ENCODE measurements around the gene NIM1K. TPM values are rescaled to one million over a fixed set of nuclear protein-coding genes. Genes with fewer than 3 reads are reported as not detected.

NIM1K gene
- total and polyA plus RNA-seq, 2 of the 13 experiments (the other 11 are each of a cell fraction or from before 2014, with no cell fraction given): 0.04 TPM; not detected in 1

- POLR2A ChIA-PET: no interaction called here
- Histone ChIP-seq H3K79me2 (ENCODE audit: insufficient read depth, low read length) (no peaks in the 10 kb centered on the region), H3K27me3 (ENCODE audit: control insufficient read depth in 1 of 2, insufficient read depth in 2 of 2, low read length in 2 of 2) (no peaks in the 10 kb centered on the region), H3K36me3 (replicated peaks in 1 of 2; ENCODE audit: control insufficient read depth in 1 of 2, insufficient read depth in 2 of 2, low read length in 2 of 2) (peaks cover 4 to 47% of the 10 kb centered on the region in 2 experiments), H3K27ac (ENCODE audit: extremely low read length, insufficient read depth, low read length) (no peak overlapping the region), H3K4me1 (ENCODE audit: insufficient read depth, low read length) (no peaks in the 10 kb centered on the region), H3K4me2 (ENCODE audit: low read depth, low read length) (no peak overlapping the region), H2AFZ (ENCODE audit: low read length) (no peak overlapping the region), H3K4me3 (replicated peaks in 1 of 3; ENCODE audit: insufficient read depth in 1 of 3, low read depth in 2 of 3, low read length in 3 of 3) (no peak overlapping the region), H3K9ac (ENCODE audit: insufficient read depth, low read depth, low read length) (no peak overlapping the region), H4K20me1 (ENCODE audit: insufficient read depth, low read length) (no peaks in the 10 kb centered on the region), H3K9me3 (ENCODE audit: low read length) (no peaks in the 10 kb centered on the region)
- FAIRE-seq (no peak), ATAC-seq (no peak), DNase-seq (ENCODE audit: low spot score) (no peak)
- CTCF ChIA-PET (ENCODE audit: low intra/inter-chr PET ratio, low total read pairs): no interaction called here
- BruUV-seq (replicated peaks): no TSS peak
- intact Hi-C loops (cut with micrococcal nuclease; ENCODE audit: unreplicated experiment) (no loop called here), in situ Hi-C loops (cut with HindIII; ENCODE audit: extremely low pct_ligation_motif_present, low pct_unique_long_range_greater_than_20kb) (no loop called here)
- TF ChIP-seq ZNF839 (CRISPR knock-in tag; IDR thresholded peaks at IDR 0.05; ENCODE audit: borderline replicate concordance): no peak
- no peak for TF ChIP-seq ETS1 (CRISPR knock-in tag; IDR thresholded peaks at IDR 0.05)
- no peak for TF ChIP-seq RFXANK (CRISPR knock-in tag; IDR thresholded peaks at IDR 0.05)
- no peak for TF ChIP-seq CREB3 (CRISPR knock-in tag; IDR thresholded peaks at IDR 0.05)
- no peak for TF ChIP-seq JUNB (CRISPR knock-in tag; IDR thresholded peaks at IDR 0.05; ENCODE audit: borderline replicate concordance)
- WGBS (ENCODE audit: low lambda C conversion rate): over 99% methylated on average over 8 of the region's 8 CpGs
Measured at GRCh38 chr5:43171451-43171850, 20.6 kb upstream of the NIM1K start.

- Histone ChIP-seq H3K9me3 (ENCODE audit: low read length) (no peaks in the 10 kb centered on the region), H3K4me1 (ENCODE audit: insufficient read depth, low read length) (no peaks in the 10 kb centered on the region), H3K9ac (ENCODE audit: insufficient read depth, low read depth, low read length) (no peak overlapping the region), H3K27ac (ENCODE audit: extremely low read length, insufficient read depth, low read length) (no peak overlapping the region), H3K36me3 (replicated peaks in 1 of 2; ENCODE audit: control insufficient read depth in 1 of 2, insufficient read depth in 2 of 2, low read length in 2 of 2) (peaks cover 4 to 45% of the 10 kb centered on the region in 2 experiments), H3K79me2 (ENCODE audit: insufficient read depth, low read length) (no peaks in the 10 kb centered on the region), H3K4me2 (ENCODE audit: low read depth, low read length) (no peak overlapping the region), H4K20me1 (ENCODE audit: insufficient read depth, low read length) (no peaks in the 10 kb centered on the region), H3K27me3 (ENCODE audit: control insufficient read depth in 1 of 2, insufficient read depth in 2 of 2, low read length in 2 of 2) (no peaks in the 10 kb centered on the region), H2AFZ (ENCODE audit: low read length) (no peak overlapping the region), H3K4me3 (replicated peaks in 1 of 3; ENCODE audit: insufficient read depth in 1 of 3, low read depth in 2 of 3, low read length in 3 of 3) (no peak overlapping the region)
- WGBS (ENCODE audit: low lambda C conversion rate): 86% methylated on average over 1 of the region's 1 CpG
- in situ Hi-C loops (cut with HindIII; ENCODE audit: extremely low pct_ligation_motif_present, low pct_unique_long_range_greater_than_20kb) (no loop called here), intact Hi-C loops (cut with micrococcal nuclease; ENCODE audit: unreplicated experiment) (no loop called here)
- DNase-seq (ENCODE audit: low spot score): no peak
- ChIA-PET CTCF (ENCODE audit: low intra/inter-chr PET ratio, low total read pairs) (no interaction called here), POLR2A (no interaction called here)
- no peak for FAIRE-seq
- no TSS peak for BruUV-seq (replicated peaks)
- ATAC-seq: no peak
- no peak for TF ChIP-seq GMEB2 (CRISPR knock-in tag; IDR thresholded peaks at IDR 0.05; ENCODE audit: low read depth)
- TF ChIP-seq JUND (CRISPR knock-in tag; IDR thresholded peaks at IDR 0.05): no peak
- no peak for TF ChIP-seq ZBTB2 (CRISPR knock-in tag; IDR thresholded peaks at IDR 0.05; ENCODE audit: low read depth)
- TF ChIP-seq SPEN (CRISPR knock-in tag; IDR thresholded peaks at IDR 0.05; ENCODE audit: low read depth): no peak
- TF ChIP-seq ZNF33B (CRISPR knock-in tag; IDR thresholded peaks at IDR 0.05): no peak
- no peak for TF ChIP-seq SP4 (CRISPR knock-in tag; IDR thresholded peaks at IDR 0.05)
- TF ChIP-seq ZNF432 (CRISPR knock-in tag; IDR thresholded peaks at IDR 0.05; ENCODE audit: borderline replicate concordance): no peak
- TF ChIP-seq ZNF556 (CRISPR knock-in tag; IDR thresholded peaks at IDR 0.05; ENCODE audit: borderline replicate concordance): no peak
- no peak for TF ChIP-seq ZNF235 (CRISPR knock-in tag; IDR thresholded peaks at IDR 0.05; ENCODE audit: borderline replicate concordance)
- no peak for TF ChIP-seq ZNF7 (CRISPR knock-in tag; IDR thresholded peaks at IDR 0.05)
Measured at GRCh38 chr5:43171926-43172325, 20.1 kb upstream of the NIM1K start.
